GM19468 (cell line): ENCODE data around the gene TARBP2.
"Not testable (repeated sequence)": the region's sequence is repeated elsewhere in the genome, so short reads cannot be mapped to it uniquely, and the experiment has no call there.

Experiments
- ATAC-seq: cut with Tn5 transposase; IDR thresholded peaks from one replicate; pipeline ENCODE4 v1.9.1; 2021; ENCODE audit warnings: mild to moderate bottlenecking, moderate library complexity, moderate number of reproducible peaks; ENCODE audit not compliant: unreplicated experiment; ENCODE audit errors: extremely low read depth

Gene TARBP2

GRCh38 chr12:53508534-53509170 is 7.6 kb downstream of the TARBP2 start:
- ATAC-seq, result no peak

- ATAC-seq, result no peak
Observed at GRCh38 chr12:53510181-53510812, 9.2 kb downstream of the TARBP2 start.

GRCh38 chr12:53513712-53514410 is 12.8 kb downstream of the TARBP2 start:
- ATAC-seq, result no peak

GRCh38 chr12:53514628-53515290 is 13.7 kb downstream of the TARBP2 start:
- ATAC-seq, result no peak

GRCh38 chr12:53515291-53515680 is 14.2 kb downstream of the TARBP2 start:
- ATAC-seq, result no peak

GRCh38 chr12:53516758-53517455 is 15.8 kb downstream of the TARBP2 start:
- no peak for ATAC-seq

GRCh38 chr12:53518381-53518780 is 17.3 kb downstream of the TARBP2 start:
- no peak for ATAC-seq

- ATAC-seq, result no peak
Observed at GRCh38 chr12:53523131-53523530, 22.0 kb downstream of the TARBP2 start.

- no peak for ATAC-seq
Observed at GRCh38 chr12:53524476-53524875, 23.4 kb downstream of the TARBP2 start.

- no peak for ATAC-seq
Observed at GRCh38 chr12:53530061-53530460, 29.0 kb downstream of the TARBP2 start.

- ATAC-seq, result no peak
Observed at GRCh38 chr12:53530920-53531319, 29.8 kb downstream of the TARBP2 start.

GRCh38 chr12:53532021-53532420 is 30.9 kb downstream of the TARBP2 start:
- ATAC-seq, result no peak

GRCh38 chr12:53532524-53533445 is 31.7 kb downstream of the TARBP2 start:
- no peak for ATAC-seq

GRCh38 chr12:53533471-53533870 is 32.4 kb downstream of the TARBP2 start:
- no peak for ATAC-seq

- no peak for ATAC-seq
Observed at GRCh38 chr12:53536962-53537361, 35.9 kb downstream of the TARBP2 start.

- no peak for ATAC-seq
Observed at GRCh38 chr12:53538209-53538689, 37.2 kb downstream of the TARBP2 start.

- no peak for ATAC-seq
Observed at GRCh38 chr12:53539526-53539925, 38.4 kb downstream of the TARBP2 start.

- no peak for ATAC-seq
Observed at GRCh38 chr12:53543539-53543938, 42.5 kb downstream of the TARBP2 start.

- ATAC-seq, result not testable (repeated sequence)
Observed at GRCh38 chr12:53548354-53548753, 47.3 kb downstream of the TARBP2 start.
